Loucy (cell line): ENCODE results near the gene CCDC187.

Source experiments
- CTCF ChIP-seq: fragments of 200-600 bp; sonication (generic); conservative IDR thresholded peaks from 2 replicates; pipeline ENCODE4 v1.5.1; 2014; ENCODE audit warnings: mild to moderate bottlenecking, antibody characterized with exemption, low read length
- EZH2phosphoT487 ChIP-seq: fragments of 200-600 bp; IDR thresholded peaks from 2 replicates; pipeline ENCODE4 v1.6.1; 2018; ENCODE audit warnings: antibody characterized with exemption, mild to moderate bottlenecking, moderate library complexity, borderline replicate concordance

GRCh38 chr9:136317695-136318094 lies 13.8 kb upstream of the CCDC187 start:
- TF ChIP-seq CTCF = no peak
- TF ChIP-seq EZH2phosphoT487 = no peak
